Esophagus muscularis mucosa (tissue), 4 donors: ENCODE results near the gene MRPL43. TPM values are rescaled to one million over a fixed set of nuclear protein-coding genes. Genes with fewer than 3 reads are reported as not detected.

Source experiments
- DNase-seq: peaks from one replicate; pipeline ENCODE4 v3.0.0-alpha.2; 2017; ENCODE audit errors: extremely low spot score
- H3K27ac ChIP-seq, 4 donors: fragments of 200-600 bp; sonication (generic); replicated peaks in 1 of 4; 1 replicate in 3 of 4; 2 replicates in 1 of 4; pipeline ENCODE4 v1.5.1; 2016 to 2019; ENCODE audit warnings: mild to moderate bottlenecking in 1 of 4
- H3K27me3 ChIP-seq, 4 donors: fragments of 200-600 bp; sonication (generic); one replicate each; pipeline versions ENCODE4 v1.5.1 to v1.6.0; 2016 to 2019
- H3K36me3 ChIP-seq, 4 donors: fragments of 200-600 bp; sonication (generic); one replicate each; pipeline ENCODE4 v1.5.1; 2016 to 2019
- H3K4me1 ChIP-seq, 4 donors: fragments of 200-600 bp; sonication (generic); one replicate each; pipeline ENCODE4 v1.5.1; 2016 to 2019
- H3K4me3 ChIP-seq, 4 donors: fragments of 200-600 bp; sonication (generic); 1 replicate in 2 of 4; 2 replicates in 2 of 4; pipeline ENCODE4 v1.5.1; 2016 to 2019; ENCODE audit warnings: mild to moderate bottlenecking in 4 of 4, moderate library complexity in 1 of 4
- H3K9me3 ChIP-seq, 4 donors: fragments of 200-600 bp; sonication (generic); 1 replicate in 3 of 4; 2 replicates in 1 of 4; pipeline ENCODE4 v1.5.1; 2016 to 2019
- EP300 ChIP-seq: sonication (generic); formaldehyde crosslinking; IDR thresholded peaks from one replicate; pipeline ENCODE4 v1.6.1; 2017; ENCODE audit warnings: antibody characterized with exemption
- POLR2A ChIP-seq: fragments of 450-650 bp; IDR thresholded peaks from one replicate; pipeline ENCODE4 v1.6.1; 2017; ENCODE audit warnings: antibody characterized with exemption, moderate library complexity, mild to moderate bottlenecking, low read depth
- POLR2AphosphoS5 ChIP-seq, 2 donors: sonication (generic); formaldehyde crosslinking; IDR thresholded peaks; one replicate each; pipeline ENCODE4 v1.6.1; 2017; ENCODE audit warnings: antibody characterized with exemption in 2 of 2
- WGBS: methylation state at CpG from one replicate; pipeline ENCODE4 v1.1.5; 2018; 5-methylcytosine and 5-hydroxymethylcytosine counted together
- intact Hi-C: fragments of 100-400 bp; cut with DNase I; formaldehyde crosslinking; loops from one replicate; pipeline ENCODE4 v1.15.1; 2023
- small RNA-seq, 3 donors: library from RNA; depleted of rRNA; stranded (forward); fragments of <200 nt; gene quantifications; one replicate each; pipeline ENCODE3, GENCODE V24; 2016
- total RNA-seq, 4 donors: library from RNA; depleted of rRNA; stranded (reverse); fragments of >200 nt; gene quantifications; one replicate each; pipeline versions ENCODE4 v1.1.0 to v1.2.1, GENCODE V29; 2016
- TF ChIP-seq, protein P1 (sequence below), 3 experiments: fragments of 200-600 bp in 2 of 3; fragments of 450-650 bp in 1 of 3; sonication (generic) in 2 of 3; IDR thresholded peaks; one replicate each; pipeline ENCODE4 v1.5.1; 2017 to 2019; ENCODE audit warnings: antibody characterized with exemption in 3 of 3, mild to moderate bottlenecking in 2 of 3, moderate library complexity in 1 of 3

The MRPL43 gene
- total RNA-seq, 4 donors from 2014 or later, result 54.4 to 98.8 (median 82.4) TPM

DNA sequence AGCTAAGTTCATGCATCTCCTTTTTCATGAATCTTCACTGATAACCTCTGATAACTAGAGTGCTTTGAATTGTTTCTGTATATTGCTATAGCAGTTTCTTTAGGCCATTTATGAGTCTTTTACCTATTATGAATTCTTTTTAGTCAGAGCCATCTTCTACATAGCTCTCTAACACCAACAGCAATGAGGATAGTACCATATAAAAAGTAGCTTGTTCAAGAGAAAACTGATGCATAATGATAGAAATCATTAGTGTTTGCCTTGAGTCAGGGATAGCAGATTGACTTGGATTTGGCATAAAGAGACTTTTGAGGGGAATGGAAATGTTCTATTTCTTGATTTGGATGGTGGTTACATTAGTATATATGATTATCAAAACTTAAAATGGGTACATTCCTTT is 43.8 kb downstream of the MRPL43 start:
- H3K27ac ChIP-seq, result no peak overlapping the region
- no peaks in the 10 kb centered on the region for H3K9me3 ChIP-seq
- no peak for DNase-seq
- H3K27me3 ChIP-seq, result no peaks in the 10 kb centered on the region
- no peak overlapping the region for H3K4me3 ChIP-seq
- TF ChIP-seq, protein P1, sequence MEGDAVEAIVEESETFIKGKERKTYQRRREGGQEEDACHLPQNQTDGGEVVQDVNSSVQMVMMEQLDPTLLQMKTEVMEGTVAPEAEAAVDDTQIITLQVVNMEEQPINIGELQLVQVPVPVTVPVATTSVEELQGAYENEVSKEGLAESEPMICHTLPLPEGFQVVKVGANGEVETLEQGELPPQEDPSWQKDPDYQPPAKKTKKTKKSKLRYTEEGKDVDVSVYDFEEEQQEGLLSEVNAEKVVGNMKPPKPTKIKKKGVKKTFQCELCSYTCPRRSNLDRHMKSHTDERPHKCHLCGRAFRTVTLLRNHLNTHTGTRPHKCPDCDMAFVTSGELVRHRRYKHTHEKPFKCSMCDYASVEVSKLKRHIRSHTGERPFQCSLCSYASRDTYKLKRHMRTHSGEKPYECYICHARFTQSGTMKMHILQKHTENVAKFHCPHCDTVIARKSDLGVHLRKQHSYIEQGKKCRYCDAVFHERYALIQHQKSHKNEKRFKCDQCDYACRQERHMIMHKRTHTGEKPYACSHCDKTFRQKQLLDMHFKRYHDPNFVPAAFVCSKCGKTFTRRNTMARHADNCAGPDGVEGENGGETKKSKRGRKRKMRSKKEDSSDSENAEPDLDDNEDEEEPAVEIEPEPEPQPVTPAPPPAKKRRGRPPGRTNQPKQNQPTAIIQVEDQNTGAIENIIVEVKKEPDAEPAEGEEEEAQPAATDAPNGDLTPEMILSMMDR (IDR thresholded peaks at IDR 0.05), result no peak
- TF ChIP-seq EP300 (no peak), POLR2AphosphoS5 (IDR thresholded peaks at IDR 0.05) (no peak), POLR2A (no peak)
- intact Hi-C loops, result no loop called here
- H3K36me3 ChIP-seq, result peaks cover 53 to 100% (median 90%) of the 10 kb centered on the region in 4 donors
- no peaks in the 10 kb centered on the region for H3K4me1 ChIP-seq

DNA sequence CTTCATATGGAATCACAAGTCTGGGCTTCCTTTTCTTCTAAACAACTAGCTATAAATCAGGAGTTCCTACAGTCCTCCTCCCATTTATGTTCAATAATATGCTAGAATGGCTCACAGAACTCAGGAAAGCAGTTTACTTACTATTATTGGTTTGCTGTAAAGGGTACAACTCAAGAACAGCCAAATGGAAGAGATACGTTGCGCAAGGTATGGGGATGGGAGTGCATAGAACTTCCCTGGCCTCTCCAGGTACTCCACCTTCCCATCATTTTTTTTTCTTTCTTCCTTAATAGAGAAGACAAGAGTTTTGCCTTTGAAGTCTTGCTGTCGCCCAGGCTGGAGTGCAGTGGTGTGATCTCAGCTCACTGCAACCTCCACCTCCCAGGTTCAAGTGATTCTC is 45.1 kb downstream of the MRPL43 start:
- peaks cover 48 to 100% (median 90%) of the 10 kb centered on the region in 4 donors for H3K36me3 ChIP-seq
- H3K27ac ChIP-seq, result no peak overlapping the region
- no peak overlapping the region for H3K4me3 ChIP-seq
- H3K4me1 ChIP-seq, result no peaks in the 10 kb centered on the region
- TF ChIP-seq EP300 (no peak), POLR2AphosphoS5 (IDR thresholded peaks at IDR 0.05) (no peak), POLR2A (no peak)
- TF ChIP-seq, protein P1 (IDR thresholded peaks at IDR 0.05), result no peak
- H3K27me3 ChIP-seq, result no peaks in the 10 kb centered on the region
- DNase-seq, result no peak
- no peaks in the 10 kb centered on the region for H3K9me3 ChIP-seq
- 91% methylated on average over 3 of the region's 3 CpGs for WGBS
- intact Hi-C loops, result no loop called here

DNA sequence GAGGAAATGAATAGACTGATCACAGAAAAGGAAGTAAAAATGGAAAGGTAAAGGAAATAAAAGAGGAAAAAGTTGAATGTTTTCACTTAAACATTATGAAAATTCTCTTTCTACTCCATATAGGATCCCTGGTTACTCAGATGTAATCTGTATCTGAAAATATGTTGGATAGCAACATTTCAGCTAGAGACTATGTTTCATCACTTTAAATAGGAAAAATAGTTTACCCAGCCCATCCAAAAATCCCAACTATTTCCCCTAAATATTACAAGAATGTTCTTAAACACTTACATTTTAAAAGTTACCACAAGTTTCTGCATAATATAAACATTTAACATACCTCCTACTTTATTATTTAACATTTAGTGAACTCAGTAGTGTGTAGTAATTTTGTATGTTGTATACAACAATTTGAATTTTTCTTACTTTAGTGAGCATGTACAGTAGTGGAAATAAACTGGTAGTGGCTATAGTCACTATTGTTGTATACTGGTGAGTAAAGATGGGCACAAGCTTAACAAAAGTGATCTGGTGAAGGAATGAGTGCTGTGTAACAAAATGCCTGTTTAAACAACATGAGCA is 47.4 kb downstream of the MRPL43 start:
- no peaks in the 10 kb centered on the region for H3K4me1 ChIP-seq
- no peaks in the 10 kb centered on the region for H3K27me3 ChIP-seq
- no peak for DNase-seq
- TF ChIP-seq POLR2A (no peak), EP300 (no peak), POLR2AphosphoS5 (IDR thresholded peaks at IDR 0.05) (no peak)
- TF ChIP-seq, protein P1 (IDR thresholded peaks at IDR 0.05), result no peak
- peaks cover 42 to 98% (median 83%) of the 10 kb centered on the region in 4 donors for H3K36me3 ChIP-seq
- H3K9me3 ChIP-seq, result no peaks in the 10 kb centered on the region
- no peak overlapping the region for H3K27ac ChIP-seq
- H3K4me3 ChIP-seq, result no peak overlapping the region
- intact Hi-C loops, result no loop called here

Small RNAs within 50 kb of the gene (small RNA-seq; reads per million reads assigned to genes)
- 0 reads per million in 3 donors for gene MIR608

Other genes with a start within 250 kb of the MRPL43 start
- not detected for gene PAX2, start 241.9 kb downstream of the MRPL43 start, total RNA-seq
- gene SLF2, start 74.5 kb downstream of the MRPL43 start, total RNA-seq, result 10 to 100 TPM; 19.1 to 34.1 (median 20.8) TPM
- 1 to 10 TPM in 3 of 4 donors, under 1 TPM in 1; 0.66 to 2.5 (median 1.4) TPM for gene SEMA4G, start 18.0 kb downstream of the MRPL43 start, total RNA-seq
- gene TWNK, start within 50 bp of the MRPL43 start, total RNA-seq, result 10 to 100 TPM in 2 of 4 donors, 1 to 10 TPM in 2; 3.7 to 11.1 (median 9.0) TPM
- gene LZTS2, start 12.3 kb upstream of the MRPL43 start, total RNA-seq, result 100 to 1,000 TPM in 3 of 4 donors, 10 to 100 TPM in 1; 90.5 to 209 (median 162) TPM
- under 1 TPM; under 0.01 to 0.75 (median 0.39) TPM for gene PDZD7, start 43.6 kb upstream of the MRPL43 start, total RNA-seq
- 10 to 100 TPM; 40.9 to 95.5 (median 76.1) TPM for gene SFXN3, start 43.7 kb upstream of the MRPL43 start, total RNA-seq
- gene KAZALD1, start 74.5 kb upstream of the MRPL43 start, total RNA-seq, result 1 to 10 TPM; 1.0 to 4.0 (median 2.6) TPM
- gene TLX1, start 143.8 kb upstream of the MRPL43 start, total RNA-seq, result not detected
- gene LBX1, start 242.0 kb upstream of the MRPL43 start, total RNA-seq, result not detected